HEK293T (cell line): ENCODE results near the gene GALP.

Experiments
- CTCF ChIA-PET: fragments of 350-600 bp; formaldehyde crosslinking; extraction: SDS; loops from one replicate; lab custom pipeline; 2021; ENCODE audit warnings: antibody characterized with exemption, inconsistent platforms; lab: Yijun Ruan, JAX
- POLR2A ChIA-PET: fragments of 350-600 bp; formaldehyde crosslinking; extraction: SDS; loops from one replicate; lab custom pipeline; 2020; ENCODE audit warnings: antibody characterized with exemption, inconsistent platforms; lab: Yijun Ruan, JAX
- DNase-seq: peaks from one replicate; pipeline ENCODE4 v3.0.0; 2012; ENCODE audit warnings: mixed read lengths; ENCODE audit errors: extremely low spot score
- ARNT ChIP-seq: fragments of 450-650 bp; IDR thresholded peaks from 2 replicates; pipeline ENCODE4 v1.6.1; 2017; ENCODE audit warnings: mild to moderate bottlenecking
- BHLHE40 ChIP-seq: fragments of 450-650 bp; IDR thresholded peaks from 2 replicates; pipeline ENCODE4 v1.6.1; 2016; ENCODE audit warnings: mild to moderate bottlenecking, moderate library complexity, borderline replicate concordance
- CTBP1 ChIP-seq: fragments of 450-650 bp; IDR thresholded peaks from 2 replicates; pipeline ENCODE4 v1.6.1; 2016; ENCODE audit warnings: borderline replicate concordance
- ELF4 ChIP-seq: fragments of 450-650 bp; IDR thresholded peaks from 2 replicates; pipeline ENCODE4 v1.6.1; 2017; ENCODE audit warnings: antibody characterized with exemption
- FOXA1 ChIP-seq: fragments of 450-650 bp; IDR thresholded peaks from 2 replicates; pipeline ENCODE4 v1.6.1; 2016; ENCODE audit warnings: mild to moderate bottlenecking
- FOXK2 ChIP-seq: fragments of 450-650 bp; IDR thresholded peaks from 2 replicates; pipeline ENCODE4 v1.6.1; 2016; ENCODE audit warnings: mild to moderate bottlenecking
- FOXM1 ChIP-seq: fragments of 450-650 bp; IDR thresholded peaks from 2 replicates; pipeline ENCODE4 v1.6.1; 2017; ENCODE audit warnings: mild to moderate bottlenecking, borderline replicate concordance
- HDGF ChIP-seq: fragments of 450-650 bp; IDR thresholded peaks from 2 replicates; pipeline ENCODE4 v1.6.1; 2017; ENCODE audit warnings: antibody characterized with exemption, borderline replicate concordance
- L3MBTL2 ChIP-seq: fragments of 450-650 bp; conservative IDR thresholded peaks from 2 replicates; pipeline ENCODE4 v1.6.1; 2016; ENCODE audit warnings: mild to moderate bottlenecking
- LEF1 ChIP-seq: fragments of 450-650 bp; IDR thresholded peaks from 2 replicates; pipeline ENCODE4 v1.6.1; 2017; ENCODE audit warnings: mild to moderate bottlenecking, borderline replicate concordance
- NFRKB ChIP-seq: fragments of 450-650 bp; IDR thresholded peaks from 2 replicates; pipeline ENCODE4 v1.6.1; 2016; ENCODE audit warnings: mild to moderate bottlenecking, moderate library complexity
- SP1 ChIP-seq: fragments of 450-650 bp; IDR thresholded peaks from 2 replicates; pipeline ENCODE4 v1.6.1; 2017
- SUZ12 ChIP-seq: fragments of 450-650 bp; IDR thresholded peaks from 2 replicates; pipeline ENCODE4 v1.6.1; 2016; ENCODE audit warnings: mild to moderate bottlenecking
- TARDBP ChIP-seq: fragments of 450-650 bp; IDR thresholded peaks from 2 replicates; pipeline ENCODE4 v1.6.1; 2016
- ZNF384 ChIP-seq: fragments of 450-650 bp; IDR thresholded peaks from 2 replicates; pipeline ENCODE4 v1.6.1; 2016
- TF ChIP-seq, protein P1 (sequence below): fragments of 450-650 bp; IDR thresholded peaks from 2 replicates; pipeline ENCODE4 v1.6.1; 2016

GALP gene

DNA sequence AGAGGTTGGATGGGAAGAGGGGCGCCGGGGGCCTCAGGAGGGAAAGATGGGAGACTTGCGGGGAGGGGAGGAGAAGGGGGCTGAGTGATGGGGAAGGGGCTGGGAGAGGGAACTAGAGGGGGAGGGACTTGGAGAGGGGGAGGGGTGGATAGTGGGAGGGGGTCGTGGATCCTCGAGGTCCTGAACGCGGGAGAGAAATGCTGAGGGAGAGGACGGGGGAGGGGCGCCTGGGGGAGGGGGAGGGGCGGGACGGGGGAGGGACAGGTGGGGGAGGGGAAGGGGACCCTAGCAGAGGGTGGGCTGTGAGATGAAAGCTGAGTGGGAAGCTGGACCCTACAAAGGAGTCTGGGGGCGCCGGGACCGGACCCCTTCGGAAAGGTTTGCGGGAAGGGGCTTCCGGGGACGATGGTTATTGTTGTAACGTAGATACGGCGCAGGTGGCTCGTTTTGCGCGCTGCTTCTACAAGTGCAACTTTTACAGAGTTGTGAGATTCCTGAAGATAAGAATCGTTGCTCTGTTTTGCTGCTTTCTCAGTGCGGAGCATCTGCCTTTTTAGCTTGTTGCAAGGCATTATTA, 34.3 kb upstream of the GALP start:
- ChIA-PET CTCF (no interaction called here), POLR2A (no interaction called here)
- no peak for DNase-seq
- TF ChIP-seq FOXM1 (no peak), BHLHE40 (no peak), TARDBP (no peak), LEF1 (no peak), FOXK2 (no peak), HDGF (no peak), SUZ12 (no peak), NFRKB (no peak), SP1 (no peak), FOXA1 (no peak), L3MBTL2 (no peak), ARNT (no peak), ZNF384 (no peak)
- TF ChIP-seq, protein P1, sequence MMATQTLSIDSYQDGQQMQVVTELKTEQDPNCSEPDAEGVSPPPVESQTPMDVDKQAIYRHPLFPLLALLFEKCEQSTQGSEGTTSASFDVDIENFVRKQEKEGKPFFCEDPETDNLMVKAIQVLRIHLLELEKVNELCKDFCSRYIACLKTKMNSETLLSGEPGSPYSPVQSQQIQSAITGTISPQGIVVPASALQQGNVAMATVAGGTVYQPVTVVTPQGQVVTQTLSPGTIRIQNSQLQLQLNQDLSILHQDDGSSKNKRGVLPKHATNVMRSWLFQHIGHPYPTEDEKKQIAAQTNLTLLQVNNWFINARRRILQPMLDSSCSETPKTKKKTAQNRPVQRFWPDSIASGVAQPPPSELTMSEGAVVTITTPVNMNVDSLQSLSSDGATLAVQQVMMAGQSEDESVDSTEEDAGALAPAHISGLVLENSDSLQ: no peak

GRCh38 chr19:56142087-56142787, 33.6 kb upstream of the GALP start:
- ChIA-PET CTCF (no interaction called here), POLR2A (no interaction called here)
- no peak for TF ChIP-seq ARNT
- TF ChIP-seq SUZ12: no peak
- TF ChIP-seq, protein P1: no peak
- no peak for TF ChIP-seq CTBP1
- no peak for TF ChIP-seq ELF4
- no peak for TF ChIP-seq FOXK2
- no peak for TF ChIP-seq ZNF384
- TF ChIP-seq TARDBP: no peak
- no peak for TF ChIP-seq HDGF
- no peak for TF ChIP-seq NFRKB
- TF ChIP-seq LEF1: no peak
- no peak for TF ChIP-seq BHLHE40
- DNase-seq: no peak

DNA sequence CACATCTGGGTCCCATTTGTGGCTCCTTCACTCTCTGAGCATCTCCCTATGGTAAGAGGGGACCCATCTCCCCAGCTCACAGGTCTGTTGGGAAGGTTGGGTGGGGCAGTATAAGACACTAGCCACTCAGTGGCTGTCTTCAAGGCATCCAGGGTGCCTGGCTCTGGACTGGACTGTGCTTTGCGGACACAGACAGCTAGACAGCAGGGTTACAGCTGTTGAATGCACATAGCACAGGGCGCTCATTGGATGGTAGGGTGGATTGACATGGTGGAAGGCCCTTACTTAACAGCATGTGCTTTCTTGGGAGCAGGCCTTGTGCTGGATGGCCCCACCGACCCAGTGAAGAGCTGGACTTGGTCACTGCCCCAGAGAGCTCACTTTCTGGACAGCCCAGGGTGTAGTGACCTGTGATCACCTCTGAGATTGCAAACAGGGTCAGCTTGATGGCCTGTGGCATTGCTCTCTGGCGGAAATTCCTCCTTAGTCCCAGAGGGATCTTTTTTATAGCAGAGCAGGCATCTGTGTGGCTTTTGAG, 32.8 kb upstream of the GALP start:
- no peak for DNase-seq
- ChIA-PET CTCF (no interaction called here), POLR2A (no interaction called here)
- no peak for TF ChIP-seq FOXM1
- no peak for TF ChIP-seq FOXA1

DNA sequence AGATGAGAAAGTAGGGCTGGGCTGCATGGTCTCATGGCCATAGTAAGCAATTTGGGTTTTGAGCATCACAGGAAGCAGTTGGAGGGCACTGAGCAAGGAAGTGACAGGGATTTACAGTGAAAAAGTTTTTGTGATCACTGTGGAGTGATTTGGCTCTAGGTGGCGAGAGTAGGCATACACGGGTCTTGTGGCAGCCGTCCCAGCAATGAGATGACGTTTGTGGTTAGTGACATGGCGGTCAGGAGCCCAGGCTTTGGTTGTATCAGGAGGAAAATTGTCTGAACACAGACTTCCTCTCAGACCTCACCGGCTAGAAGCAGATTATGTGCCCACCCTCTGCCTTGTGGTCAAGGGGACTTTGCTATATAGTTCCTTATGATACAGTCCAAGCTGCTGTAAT, 31.4 kb upstream of the GALP start:
- no peak for DNase-seq
- TF ChIP-seq NFRKB (no peak), FOXK2 (no peak), LEF1 (no peak), L3MBTL2 (no peak), CTBP1 (no peak), ARNT (no peak), SP1 (no peak), ZNF384 (no peak), SUZ12 (no peak), TARDBP (no peak)
- TF ChIP-seq, protein P1: no peak
- POLR2A ChIA-PET: no interaction called here
- CTCF ChIA-PET: no interaction called here

DNA sequence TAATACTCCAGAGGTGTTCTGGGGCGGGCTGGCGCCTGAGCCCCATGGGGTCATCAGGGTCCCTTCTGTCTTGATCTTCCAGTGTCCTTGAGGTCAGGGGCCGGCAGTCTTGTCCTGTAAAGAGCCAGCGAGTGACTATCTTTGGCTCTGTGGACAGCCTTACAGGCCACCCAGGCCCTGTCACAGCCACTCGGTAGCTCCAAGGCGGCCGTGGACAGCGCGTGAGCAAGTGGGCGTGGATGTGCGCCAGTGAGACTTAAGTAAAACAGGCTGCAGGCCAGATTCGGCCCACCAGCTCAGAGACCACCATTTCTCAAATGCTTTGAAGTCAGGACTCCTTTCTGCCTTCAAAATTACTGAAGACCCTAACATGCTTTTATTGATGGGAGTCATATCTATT, 31.0 kb upstream of the GALP start:
- CTCF ChIA-PET: no interaction called here
- TF ChIP-seq ZNF384 (no peak), TARDBP (no peak), L3MBTL2 (no peak), BHLHE40 (no peak), SUZ12 (no peak), LEF1 (no peak), NFRKB (no peak), FOXA1 (no peak), ELF4 (no peak), ARNT (no peak), HDGF (no peak)
- TF ChIP-seq, protein P1: no peak
- POLR2A ChIA-PET: interaction anchor here (0.8 kb wide), 1 partner anchor 24 kb away, joined by 3 read pairs; the partner anchor contains the start of gene ZNF787
- DNase-seq: no peak

DNA sequence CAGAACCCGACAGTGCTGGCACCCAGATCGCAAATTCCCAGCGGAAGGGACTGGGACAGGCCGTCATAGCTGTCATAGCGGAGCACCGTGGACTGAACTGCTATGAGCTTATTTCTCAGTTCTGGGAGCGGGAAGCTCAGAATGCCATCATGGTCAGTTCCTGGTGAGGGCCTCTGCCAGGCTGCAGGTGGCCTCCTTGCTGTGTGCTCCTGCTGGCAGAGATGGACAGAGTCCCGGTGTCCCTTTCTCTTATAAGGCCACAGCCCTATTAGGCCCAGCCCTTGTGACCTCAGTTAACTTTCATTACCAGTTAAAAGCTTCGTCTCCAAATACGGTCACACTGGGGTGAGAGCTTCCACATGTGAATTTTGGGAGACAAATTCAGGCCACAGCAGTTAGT, 30.1 kb upstream of the GALP start:
- no peak for DNase-seq
- TF ChIP-seq CTBP1 (no peak), LEF1 (no peak), ARNT (no peak), BHLHE40 (no peak), TARDBP (no peak), NFRKB (no peak), SUZ12 (no peak), HDGF (no peak), ZNF384 (no peak), ELF4 (no peak)
- TF ChIP-seq, protein P1: no peak
- ChIA-PET POLR2A (interaction anchor here (0.8 to 1.1 kb wide), 2 partner anchors 9 to 25 kb away, joined by 3 read pairs; partner anchors contain the start of gene ZNF787), CTCF (interaction anchor here (0.6 kb wide), 1 partner anchor 1229 kb away, joined by 4 read pairs; no protein-coding TSS in a partner anchor)
